Left renal cortex interstitium (tissue), 4 donors: ENCODE measurements around the gene METRNL. TPM values are rescaled to one million over a fixed set of nuclear protein-coding genes. Genes with fewer than 3 reads are reported as not detected.
"Not testable (repeated sequence)": the region's sequence is repeated elsewhere in the genome, so short reads cannot be mapped to it uniquely, and the experiment has no call there.

Experiments used
- DNase-seq, 4 donors: peaks; one replicate each; pipeline ENCODE4 v3.0.0-alpha.2; 2013; ENCODE audit warnings: low read depth in 4 of 4, low spot score in 2 of 4, missing footprints in 1 of 4
- polyA plus RNA-seq, 4 donors: library from polyadenylated mRNA; unstranded; fragments of 120-200 nt; gene quantifications; one replicate each; pipeline ENCODE4 v1.2.1, GENCODE V29; 2013; ENCODE audit not compliant: insufficient read length in 4 of 4

The METRNL gene
- polyA plus RNA-seq, 4 donors: 41.9 to 84.9 (median 67.7) TPM

DNA sequence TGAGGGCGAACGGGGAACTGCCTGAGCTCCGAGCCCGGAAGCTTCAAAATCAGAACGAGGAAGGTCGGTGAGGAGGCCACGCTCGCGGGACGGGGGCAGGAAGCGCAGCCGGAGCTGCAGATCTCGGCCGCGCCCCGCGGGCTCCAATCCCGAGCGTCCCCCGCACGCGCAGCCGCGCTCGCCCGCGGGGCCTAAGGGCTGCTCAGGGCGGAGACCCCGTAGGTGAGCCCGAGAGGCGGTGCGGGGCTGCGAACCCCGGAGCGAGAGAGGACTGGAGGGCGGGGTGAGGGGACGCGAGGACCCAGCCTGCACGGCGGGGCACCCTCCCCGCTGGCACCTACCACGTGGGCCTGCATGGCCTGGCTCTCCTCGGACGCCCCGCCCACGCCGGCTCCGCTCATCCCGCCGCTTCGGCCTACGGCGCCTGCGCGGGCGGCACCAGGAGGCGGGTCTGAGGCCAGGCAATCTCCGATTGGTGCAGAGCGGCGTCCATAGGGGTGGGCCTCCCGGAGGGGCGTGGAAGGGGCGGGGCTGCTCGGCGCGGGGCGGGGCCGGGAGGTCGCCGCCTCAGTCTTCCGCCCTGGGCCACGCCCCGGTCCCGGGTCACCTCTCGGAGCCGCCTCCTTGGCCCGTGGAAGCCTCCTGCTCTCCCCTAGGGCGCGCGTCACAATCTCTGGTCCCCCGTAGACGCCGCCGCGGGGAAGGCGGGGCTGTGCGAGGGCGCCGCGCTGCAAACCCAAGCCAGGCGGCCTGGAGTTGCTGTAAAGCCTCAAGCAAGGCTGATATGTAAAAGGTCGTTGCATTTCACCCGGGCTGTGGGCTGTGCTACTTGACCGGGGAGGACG, 27.8 kb upstream of the METRNL start:
- DNase-seq: peak; percentile 84 to 95 (median 92)

DNA sequence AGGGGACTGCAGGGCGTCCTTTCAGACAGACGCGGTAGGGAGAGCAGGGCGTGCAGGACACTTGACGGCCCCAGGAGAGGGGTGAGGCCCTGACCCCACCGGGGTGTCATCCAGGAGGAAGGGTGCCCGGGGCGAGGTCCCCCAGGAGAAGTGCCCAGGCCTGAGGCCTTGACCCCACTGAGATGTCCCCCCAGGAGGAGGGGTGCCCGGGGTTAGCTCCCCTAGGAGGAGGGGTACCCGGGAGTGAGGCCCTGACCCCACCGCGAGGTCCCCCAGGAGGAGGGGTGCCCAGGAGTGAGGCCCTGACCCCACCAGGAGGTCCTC, 27.2 kb upstream of the METRNL start:
- DNase-seq: no peak

DNA sequence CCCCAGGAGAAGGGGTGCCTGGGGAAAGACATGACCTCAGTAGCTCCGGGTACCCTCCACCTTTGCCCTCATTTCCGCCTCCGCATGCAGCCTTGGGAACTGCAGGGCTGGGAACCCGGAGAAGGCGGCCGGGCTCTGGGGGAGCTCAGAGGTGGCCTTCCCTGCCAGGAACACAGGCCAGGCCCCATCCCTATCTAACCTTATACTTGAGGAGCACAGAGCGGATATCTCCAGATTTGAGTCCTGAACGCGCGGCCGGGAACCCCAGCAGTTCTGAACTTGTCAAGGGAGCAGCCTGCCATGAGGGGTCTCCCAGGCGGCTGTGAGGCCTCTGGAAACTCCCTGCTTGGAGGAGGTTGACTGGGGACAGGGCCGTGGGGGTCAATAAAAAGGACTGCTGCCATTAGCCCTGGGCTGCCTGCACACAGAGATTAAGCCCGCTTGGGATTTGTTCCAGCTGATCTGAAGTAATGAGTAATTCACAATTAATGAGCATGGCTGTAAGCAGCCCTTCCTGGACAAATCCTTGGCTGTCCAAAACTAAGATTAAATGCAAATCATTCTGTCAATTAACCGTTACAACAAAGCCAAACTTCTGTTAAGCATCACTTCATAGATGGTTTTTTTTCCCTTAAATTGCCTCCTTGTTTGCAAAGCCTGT, 26.3 kb upstream of the METRNL start:
- DNase-seq: peak in 1 of 4 donors; percentile 41

DNA sequence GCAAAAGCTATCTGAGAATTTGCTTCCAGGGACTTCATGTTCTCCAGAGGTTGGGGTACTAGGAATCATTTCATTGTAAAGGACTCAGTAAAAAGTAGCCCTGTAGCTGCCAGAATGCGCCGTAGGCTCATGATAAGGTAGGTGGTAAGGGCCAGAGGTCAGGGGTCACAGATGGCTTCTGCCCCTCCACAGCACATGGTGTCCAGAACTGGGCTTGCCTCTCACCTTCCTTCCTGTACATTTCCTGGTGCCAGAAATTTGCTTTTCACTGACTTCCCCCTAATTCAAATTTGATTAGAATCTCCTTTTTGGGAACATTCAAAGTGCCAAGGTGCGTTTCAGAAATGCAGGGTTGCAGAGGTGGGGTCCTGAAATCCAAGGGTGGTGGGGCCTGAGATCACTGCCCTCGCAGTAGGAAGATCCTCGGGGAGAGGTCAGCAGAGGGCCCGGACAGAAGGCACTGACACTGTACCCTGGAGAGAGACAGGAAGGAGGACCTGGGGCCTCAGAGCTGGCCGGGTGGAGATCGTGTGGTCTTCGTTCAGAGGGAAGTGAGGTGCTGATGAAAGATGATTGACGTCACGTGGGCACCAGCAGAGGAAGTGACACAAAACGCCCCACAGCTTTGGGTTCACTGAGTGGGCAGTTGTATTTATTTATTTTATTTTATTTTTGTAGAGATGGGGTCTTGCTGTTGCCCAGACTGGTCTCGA, 25.5 kb upstream of the METRNL start:
- DNase-seq: no peak

DNA sequence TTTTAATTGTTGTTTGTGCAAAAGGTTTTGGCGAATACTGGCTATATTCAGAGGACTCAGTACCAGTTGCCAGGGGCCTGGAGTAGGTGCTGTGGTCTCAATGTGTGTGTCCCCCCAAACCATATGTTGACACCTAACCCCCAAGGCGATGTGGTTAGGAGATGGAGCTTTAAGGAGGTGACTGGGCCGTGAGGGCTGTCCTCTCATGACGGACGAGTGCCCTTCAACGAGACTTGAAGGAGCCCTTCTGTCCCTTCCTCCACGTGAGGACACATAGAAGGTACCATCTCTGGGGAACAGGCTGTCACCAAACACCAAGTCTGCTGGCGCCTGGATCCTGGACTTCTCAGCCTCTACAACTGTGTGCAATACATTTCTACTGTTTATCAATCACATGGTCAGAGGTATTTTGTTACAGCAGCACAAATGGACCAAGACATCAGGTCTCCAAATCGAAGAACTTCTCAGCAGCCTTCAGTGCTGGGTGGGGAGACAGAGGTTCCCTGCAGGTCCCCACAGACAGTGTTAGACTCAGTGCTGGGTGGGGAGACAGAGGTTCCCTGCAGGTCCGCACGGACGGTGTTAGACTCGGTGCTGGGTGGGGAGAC, 24.8 kb upstream of the METRNL start:
- no peak for DNase-seq

DNA sequence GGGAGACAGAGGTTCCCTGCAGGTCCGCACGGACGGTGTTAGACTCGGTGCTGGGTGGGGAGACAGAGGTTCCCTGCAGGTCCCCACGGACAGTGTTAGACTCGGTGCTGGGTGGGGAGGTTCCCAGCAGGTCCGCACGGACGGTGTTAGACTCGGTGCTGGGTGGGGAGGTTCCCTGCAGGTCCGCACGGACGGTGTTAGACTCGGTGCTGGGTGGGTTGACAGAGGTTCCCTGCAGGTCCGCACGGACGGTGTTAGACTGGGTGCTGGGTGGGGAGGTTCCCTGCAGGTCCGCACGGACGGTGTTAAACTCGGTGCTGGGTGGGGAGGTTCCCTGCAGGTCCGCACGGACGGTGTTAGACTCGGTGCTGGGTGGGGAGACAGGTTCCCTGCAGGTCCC, 24.2 kb upstream of the METRNL start:
- not testable (repeated sequence) for DNase-seq

DNA sequence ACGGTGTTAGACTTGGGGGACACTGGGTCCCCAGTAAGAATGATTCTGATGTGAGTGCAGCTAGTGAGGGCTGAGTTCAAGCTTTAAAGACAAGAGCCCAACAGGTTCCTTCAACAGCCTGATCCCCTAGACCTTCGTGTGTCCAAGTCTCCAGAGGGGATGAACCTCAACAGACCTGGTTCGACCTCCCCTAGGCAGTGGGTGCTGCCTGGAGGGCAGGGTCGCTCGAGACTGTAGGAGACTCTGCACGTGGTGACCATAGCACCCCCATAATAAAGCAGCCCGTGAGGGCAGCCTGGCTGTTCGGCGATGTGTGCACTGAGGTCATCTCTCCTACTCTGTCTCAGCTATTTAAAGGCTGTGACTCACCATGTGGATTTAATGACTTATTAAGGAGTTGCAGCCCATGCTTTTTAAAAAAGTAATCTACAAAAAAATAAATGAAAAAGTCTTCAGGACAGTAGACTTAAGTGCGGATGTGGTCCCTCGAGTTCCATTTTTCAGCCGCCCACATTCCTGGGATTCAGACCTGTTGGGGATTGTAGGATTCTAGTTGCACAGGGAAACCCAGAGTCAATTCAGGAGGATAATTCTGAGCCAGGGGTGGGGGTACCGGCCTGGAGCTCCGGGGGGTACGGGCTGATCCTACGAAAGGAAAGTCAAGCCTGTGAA, 23.4 kb upstream of the METRNL start:
- DNase-seq: no peak

DNA sequence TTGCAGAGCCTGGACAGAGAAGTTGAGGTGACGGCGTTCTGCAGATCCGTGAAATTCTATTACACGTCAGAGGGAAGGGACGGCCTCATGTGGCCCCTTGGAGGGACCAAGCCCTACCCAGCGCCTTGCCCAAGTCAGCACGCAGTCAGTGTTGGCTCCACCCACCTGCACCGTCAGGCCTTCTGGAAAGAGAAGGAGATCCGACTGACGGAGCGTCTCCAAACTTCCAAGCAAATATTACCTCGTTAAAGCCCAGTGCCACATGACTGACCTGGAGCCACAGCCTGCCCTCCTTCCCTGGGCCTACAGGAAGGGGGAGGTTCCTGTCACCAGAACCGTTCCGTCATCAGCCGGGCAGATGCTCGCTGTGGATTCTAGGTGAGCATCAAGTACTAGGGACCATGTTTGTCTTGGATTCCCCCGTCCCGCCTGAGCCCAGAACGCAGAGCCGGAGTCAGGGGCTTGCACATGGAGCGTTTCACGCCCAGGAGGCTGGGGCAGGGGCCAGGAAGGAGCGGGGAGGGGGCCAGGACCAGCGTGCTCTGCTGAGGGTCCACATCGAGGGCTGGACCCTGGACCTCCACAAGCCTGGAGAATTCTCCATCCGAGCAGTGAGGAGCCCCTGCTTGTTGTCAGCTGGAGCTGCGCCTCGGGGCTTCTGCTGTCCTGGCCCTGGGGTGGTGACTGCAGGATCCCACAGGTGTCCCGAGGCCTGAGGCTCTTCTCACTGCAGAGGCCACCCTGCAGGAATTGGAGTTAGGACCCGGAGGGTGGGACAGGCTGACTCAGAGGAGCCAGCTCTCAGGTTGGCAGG, 22.6 kb upstream of the METRNL start:
- DNase-seq: no peak

DNA sequence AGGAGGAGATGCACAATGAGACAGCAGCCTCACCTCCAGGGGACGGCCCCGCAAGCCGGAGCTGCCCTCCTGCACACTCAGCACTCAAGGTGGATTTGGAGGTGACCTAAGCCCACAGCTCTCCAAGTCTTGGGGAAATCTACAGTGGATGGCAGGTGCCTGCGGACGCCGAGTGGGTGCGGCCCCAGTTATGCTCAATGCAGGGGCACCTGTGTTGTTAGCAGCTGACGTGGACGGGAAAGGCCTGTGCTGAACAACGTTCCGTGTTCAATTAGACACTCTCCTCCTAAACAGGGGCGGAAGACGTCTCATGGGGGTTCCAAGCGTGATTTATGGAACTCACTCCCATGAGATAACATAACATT, 22.0 kb upstream of the METRNL start:
- DNase-seq: no peak

DNA sequence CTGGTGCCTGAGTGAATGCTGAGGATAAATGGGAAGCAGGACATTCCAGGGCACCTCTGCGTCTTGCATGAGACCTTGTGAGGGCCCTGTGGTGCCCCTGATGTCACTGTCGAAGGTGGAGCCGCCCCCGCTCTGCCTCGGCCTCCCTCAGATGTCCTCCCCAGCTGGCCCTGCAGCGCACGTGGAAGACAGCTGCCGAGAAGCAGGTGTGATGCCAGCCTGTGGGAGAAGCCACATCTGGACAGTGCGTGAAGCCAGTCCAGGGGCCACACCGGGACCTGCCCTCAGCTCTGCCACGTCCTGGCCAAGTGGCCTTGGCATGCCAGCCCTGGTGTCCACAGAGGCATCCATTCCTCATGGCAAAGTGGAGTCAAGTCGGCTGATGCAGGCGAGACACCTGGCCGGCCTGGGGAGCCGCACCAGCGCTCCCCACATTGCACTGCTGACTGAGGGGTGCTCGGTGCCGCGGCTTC, 21.6 kb upstream of the METRNL start:
- DNase-seq: no peak

DNA sequence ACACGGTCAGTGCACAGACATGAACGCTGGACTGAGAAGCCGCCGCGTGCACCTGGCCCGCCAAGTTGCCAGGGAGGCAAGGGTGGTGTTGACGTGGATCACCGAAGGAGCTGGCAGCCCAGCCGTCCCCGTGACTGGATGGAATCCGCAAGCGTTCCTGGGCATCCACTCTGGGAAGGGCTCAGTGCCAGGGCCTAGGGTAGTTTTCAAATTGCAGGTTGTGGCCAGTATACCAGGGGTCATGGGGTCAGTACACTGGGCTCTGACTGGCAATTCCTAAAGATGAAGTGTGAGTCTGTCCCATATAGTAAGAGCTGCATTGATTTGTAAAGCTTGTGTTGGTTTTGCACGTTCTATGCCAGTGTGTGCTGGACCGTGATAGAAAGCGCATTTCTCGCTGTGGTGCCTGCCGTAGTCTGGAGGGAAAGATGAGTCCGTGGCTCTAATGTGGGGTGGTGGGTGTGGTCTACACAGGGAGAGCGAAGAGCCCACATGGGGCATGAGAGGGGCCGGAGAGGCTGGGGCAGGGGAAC, 21.1 kb upstream of the METRNL start:
- no peak for DNase-seq

DNA sequence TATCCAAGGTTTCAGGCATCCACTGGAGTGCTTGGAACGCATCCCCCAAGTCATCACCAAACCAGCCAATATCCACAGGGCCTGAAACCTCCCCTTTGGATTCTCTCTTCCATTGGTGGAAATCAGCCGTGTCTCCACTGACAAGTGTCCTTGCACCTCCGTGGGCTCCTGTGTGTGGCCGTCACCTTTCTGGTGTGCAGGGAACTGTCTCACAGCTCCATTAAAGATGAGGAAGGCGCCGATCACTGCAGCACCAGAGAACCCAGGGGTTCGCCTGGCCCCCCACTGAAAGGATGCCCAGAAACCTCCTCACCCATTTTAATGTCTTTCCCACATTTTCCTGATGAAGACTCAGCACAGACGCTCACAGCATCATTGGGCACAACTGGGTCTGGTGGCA, 17.8 kb upstream of the METRNL start:
- DNase-seq: no peak

DNA sequence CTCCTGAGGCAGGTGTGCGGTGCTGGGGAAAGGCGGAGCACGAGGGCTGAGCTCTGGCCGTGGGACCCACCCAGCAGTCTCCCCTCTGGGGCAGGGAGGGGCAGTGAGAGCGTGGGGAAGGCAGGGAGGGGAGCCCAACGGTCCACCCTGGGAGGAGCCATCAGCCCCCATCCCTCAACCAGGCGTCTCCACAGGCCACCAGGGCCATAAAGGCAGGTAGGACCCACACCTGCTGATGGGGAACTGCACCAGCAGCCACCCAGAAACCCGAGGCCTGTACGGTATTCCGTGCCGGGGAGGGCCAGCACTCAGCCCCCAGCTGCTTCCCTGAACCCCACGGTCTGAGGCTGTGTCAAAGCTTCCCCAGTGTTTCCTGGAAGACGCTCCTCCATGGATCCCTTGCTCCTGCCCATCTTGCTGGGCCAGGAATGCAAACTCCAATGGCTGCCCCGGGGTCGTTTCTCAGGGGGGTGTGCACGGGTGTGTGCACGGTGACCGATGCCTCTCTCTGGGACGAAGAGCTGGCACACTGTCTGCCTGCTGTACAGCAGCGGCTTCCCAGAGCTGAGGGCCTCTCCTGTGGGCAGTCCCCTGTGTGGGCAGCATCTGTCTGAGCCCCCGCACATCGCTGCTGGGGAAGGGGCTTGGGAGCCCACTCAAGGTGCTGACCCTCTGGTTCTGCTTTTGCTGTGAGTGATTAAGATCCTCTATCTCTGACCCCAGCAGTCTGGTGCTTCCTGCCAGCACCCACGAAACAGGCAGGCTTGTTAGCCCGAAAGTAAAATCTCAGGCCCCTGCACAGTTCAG, 17.2 kb upstream of the METRNL start:
- no peak for DNase-seq

DNA sequence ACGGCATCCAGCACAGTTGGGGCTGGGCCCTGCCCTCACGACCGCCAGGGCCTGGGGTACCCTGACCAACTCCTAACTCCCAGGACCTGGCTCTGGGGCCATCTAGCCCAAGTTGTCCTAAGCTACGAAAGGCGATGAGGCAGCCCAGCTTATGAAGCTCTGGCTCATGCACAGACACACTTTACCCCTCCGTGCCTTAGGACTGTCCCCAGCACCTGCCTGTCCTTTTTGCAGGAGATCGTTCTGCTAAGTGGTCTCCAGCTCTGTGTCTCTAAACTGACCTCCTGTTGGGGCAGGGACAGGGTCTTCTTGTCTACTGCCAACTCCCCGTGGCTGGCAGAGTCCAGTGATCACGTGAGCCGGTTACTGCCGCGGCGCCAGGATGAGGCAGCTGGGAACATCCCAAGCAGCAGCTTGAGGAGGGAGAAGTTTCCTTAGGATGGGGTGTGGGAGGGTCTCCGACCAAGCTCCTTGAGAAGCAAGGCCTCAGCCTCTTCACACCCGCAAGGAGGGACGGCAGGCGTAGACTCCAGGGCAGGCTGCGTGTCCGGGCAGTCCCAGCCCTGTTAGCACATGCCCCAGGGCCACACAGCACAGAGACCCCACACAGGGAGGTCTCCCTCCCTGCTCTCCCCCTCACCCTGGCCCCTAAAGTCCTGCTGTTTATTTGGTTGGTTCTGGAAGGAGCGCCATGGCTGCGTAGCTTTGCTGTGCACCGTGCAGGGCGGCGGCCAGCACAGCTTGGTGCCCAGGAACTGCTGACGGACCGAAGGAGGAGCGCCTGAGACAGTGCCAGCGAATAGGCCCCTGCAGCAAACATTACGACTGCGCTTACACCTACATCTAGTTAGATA, 16.4 kb upstream of the METRNL start:
- no peak for DNase-seq

DNA sequence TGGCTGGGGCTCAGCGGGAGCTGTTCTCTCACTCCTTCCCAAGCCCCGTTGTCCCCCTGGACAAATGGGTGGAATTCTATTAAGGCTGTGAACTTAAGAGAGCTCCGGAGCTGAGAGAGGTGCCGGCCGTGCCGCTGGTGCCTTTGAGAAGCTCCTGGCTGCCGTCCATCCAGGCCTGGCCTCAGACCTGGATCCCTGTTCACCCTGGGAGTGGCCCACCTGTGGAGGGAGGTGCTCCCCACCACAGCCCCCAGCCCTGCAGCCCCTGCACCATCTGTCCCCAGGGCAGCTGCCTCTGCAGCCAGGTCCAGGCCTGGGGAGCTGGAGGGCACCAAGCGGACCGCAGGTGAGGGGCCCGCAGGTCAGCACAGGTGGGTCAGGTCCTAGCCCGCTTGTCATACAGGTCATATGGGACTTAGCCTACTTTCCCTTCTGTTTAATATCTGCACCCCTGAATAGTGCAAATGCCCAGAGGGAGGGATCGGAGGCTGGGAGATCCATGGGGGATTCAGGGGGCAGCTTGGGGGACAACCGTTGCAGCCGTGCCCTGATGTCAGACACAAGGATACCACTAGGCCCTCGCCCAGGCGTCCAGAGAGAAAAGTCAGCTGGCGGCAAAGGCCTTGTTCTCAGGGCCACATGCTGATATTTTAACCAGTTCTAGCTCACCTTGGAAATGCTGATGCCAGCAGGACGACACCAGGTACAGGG, 15.2 kb upstream of the METRNL start:
- no peak for DNase-seq

DNA sequence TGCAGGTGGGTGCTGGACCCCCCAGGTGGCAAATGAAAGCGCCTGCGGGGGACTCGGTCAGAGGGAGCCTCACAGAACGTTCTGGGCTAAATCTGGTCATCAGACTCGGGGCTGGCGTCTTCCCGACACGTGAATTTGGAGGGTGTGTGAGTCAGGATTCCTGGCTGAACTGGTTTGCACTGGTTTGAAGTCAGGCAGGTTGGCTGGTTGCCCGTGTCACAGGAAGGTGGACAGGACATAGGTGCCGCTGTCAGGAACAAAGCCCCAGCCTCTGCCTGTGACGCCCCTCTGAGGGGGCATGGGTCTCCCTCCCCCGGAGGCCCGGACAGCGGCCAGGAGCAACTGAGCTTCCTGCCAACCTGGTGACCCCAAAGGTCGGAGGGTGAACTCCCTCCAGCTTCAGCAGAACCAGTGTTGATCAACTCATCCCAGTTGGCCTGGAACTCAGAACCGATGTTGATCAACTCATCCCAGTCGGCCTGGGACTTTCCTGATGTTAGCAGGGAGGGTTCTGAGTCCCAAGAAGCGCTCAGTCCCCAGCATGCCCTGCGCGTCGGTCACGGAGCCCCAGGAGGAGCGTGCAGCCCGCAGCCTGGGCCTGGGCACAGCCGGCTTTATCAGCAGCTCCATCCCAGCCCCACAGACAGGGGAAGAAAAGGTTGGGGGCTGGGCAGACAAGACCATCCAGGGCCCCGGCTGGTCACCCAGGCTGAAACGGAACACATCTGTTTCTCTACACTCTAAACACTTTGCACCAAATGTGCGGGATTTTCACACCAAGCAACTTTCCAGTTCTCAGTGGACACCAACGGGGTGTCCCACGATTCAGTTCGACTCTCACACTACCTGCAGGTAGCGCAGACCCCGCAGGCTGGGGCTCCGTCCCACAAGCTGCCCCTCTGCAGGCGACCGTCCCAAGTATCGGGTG, 14.4 kb upstream of the METRNL start:
- no peak for DNase-seq
